NCI-H2081 (cell line): ENCODE data around the gene MRPL38.

Experiments
- DNase-seq, 2 experiments: peaks; one replicate each; lab custom pipeline; 2025; lab: John Stamatoyannopoulos, UW

The MRPL38 gene

DNA sequence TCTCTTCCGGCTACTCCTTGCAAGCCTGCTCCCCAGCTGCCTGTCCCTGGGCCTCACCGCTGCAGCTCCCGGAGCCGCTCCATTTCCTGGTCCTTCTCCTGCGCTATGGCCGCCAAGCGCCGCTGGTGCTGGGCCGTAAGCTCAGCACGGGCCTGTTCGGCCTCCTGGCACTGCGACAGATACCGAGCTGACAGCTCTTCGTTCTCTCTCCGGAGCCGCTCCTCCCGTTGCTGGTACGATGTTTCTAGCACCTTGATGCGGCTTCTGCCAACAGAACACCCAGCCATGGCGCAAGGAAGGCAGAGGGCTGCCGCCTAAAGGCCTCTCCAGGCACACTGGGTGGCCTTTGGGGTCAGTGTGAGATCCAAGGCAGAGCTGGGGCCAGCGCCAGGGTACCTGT is 14.9 kb upstream of the MRPL38 start:
- peak; percentile 65 to 82 for DNase-seq

DNA sequence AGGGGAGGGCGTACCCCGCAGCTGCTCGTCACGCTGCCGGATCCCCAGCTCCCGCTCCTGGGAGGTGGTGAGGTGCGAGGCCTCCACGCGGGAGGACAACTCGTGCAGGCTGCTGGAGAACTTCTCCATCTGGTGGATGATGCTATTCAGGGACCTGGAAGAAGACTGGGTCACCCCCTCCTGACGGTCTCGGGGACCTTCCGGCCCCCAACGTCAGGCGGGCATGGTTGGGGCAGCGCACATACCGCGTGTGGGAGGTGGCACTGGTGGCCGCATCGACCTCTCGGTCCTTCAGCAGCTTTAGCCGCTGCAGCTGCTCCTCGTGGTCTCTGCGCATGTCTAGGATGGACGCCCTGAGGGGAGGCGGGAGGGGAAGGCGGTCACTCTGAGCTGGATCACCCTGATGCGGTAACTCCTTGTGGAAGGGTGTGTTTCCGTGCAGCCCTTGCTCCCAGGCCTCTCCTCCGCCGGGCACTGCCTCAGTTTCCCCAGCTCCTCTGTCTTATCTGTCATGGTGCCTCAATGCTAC is 13.3 kb upstream of the MRPL38 start:
- DNase-seq = no peak

DNA sequence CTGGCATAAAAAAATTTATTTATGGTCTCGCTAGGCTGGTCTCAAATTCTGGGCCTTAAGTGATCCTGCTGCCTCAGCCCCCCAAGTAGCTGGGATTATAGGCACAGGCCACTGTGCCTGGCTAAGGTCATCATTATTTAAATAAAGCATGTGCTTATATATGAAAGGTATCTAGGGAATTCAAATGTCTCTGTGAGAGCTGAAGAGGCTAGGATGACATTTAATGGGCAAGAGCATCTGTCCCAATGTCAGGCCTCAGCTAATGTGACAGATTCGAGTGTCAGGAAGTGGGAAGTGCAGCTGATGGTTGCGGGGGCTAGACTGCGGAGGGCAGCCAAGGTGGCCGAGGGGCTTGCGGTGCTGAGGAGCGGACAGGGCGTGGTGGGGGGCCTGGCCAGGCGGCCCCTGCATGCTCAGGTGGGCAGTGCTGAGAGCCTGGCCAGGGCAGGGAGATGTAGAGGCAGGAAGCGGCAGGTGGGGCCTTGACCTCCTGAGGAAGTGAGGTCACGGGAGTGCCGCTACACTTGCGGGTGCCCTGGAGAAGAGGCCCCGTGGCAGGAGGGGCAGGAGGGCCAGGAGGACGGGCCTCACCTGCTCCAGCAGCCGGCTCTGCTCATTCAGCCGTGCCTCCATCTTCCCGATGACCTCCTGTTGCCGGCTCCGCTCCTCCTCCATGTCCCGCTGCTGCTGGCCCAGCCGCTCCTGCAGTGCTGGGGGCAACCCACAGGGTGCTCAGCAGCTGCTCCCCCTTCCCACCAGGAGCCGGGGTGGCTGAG is 12.6 kb upstream of the MRPL38 start:
- DNase-seq = no peak

DNA sequence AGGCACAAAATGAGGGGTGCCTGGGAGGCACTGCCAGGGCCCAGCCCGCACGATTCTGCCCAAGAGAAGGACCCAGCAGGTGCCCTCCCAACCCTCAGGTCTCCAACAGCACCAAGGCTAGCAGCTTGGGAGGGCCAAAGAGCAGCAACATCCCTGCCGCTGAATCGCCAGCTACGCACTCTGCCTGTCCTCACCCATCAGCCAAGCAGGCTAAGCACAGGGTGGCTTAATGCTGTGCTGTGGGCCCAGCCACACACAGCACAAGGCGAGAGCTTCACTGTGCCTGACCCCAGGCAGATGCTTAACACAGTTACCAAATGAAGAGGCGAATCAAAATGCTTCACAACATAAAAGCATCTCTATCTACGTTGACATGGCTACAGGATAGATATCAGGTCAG is 10.6 kb upstream of the MRPL38 start:
- no peak for DNase-seq

DNA sequence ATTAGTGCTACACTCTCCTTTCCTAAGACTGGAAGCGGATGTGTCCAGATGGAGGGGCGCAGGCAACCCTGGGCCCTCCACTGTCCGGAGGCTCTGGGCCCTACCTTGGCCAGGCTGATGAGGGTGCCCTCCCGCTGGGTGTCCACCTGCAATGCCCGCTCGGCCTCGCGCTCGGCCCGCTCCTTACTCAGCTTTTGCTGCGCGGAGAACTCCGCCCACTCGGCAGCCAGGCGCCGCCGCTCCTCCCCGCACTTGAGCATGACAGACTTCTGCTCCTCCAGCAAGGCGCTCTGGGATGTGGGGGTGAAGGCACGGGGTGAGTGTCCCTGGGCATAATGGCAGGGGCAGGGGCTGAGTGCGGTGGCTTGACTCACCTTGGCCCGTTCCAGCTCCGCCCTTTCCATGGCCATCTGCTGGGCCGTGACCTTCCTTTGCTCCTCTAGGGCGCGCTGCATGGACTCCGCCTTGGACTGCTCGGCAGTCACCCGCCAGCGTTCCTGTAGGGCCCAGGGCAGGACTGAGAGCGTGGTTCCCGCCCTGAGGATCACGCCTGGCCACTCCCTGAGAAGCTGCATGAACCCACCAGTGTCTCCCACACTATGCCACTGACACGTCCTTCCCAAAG is 10.1 kb upstream of the MRPL38 start:
- DNase-seq = no peak

DNA sequence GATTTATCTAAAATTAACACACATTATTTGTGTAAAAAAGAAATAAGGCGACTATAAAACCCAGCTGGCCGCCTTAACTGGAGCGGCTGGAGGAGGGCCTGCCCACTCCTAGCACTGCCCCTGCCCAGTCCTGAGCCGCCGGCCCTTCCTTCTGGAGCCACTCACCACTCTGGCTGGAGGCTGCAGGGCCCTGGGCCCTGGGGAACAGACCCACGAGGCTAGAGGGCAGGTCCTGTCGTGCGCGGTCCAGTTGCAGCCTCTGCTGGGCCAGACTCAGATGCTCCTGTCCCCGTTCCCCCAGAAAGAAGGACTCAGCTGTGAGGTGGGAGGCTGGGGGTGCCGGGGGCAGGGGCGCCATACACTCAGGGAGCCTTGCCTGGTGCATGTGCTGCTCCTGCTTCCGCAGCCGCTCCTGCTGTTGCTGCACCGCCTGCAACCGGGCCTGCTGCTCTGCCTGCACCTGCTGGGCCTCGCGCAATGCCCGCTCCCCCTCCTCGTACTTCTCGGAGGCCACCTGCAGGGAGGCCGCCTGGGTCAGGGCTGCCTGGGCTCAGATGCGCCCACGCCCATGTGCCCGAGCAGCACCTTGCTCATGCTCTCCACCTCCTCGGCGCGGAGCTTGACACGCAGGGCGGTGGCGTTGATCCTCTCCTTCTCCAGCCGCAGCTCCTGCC is 9.0 kb upstream of the MRPL38 start:
- DNase-seq = no peak

DNA sequence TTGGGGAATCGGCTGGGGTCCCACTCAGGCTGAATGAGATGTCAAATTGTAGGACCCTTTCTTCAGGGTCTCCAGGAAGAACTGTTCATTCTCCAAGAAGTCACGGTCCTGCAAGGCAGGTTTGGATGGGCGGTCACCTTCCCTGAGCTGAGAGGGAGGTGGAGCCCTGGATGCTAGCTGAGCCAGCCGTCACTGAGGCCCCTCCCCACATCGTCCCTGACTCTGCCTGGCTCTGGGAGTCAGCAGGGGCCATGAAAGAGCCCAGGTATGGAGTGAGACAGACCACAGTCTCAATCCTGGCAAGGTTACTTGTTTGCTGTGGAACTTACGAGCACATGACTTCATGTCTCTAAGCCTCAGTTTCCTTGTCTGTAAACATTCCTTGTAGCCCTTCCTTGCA is 6.0 kb upstream of the MRPL38 start:
- DNase-seq = peak; percentile 65 to 88

DNA sequence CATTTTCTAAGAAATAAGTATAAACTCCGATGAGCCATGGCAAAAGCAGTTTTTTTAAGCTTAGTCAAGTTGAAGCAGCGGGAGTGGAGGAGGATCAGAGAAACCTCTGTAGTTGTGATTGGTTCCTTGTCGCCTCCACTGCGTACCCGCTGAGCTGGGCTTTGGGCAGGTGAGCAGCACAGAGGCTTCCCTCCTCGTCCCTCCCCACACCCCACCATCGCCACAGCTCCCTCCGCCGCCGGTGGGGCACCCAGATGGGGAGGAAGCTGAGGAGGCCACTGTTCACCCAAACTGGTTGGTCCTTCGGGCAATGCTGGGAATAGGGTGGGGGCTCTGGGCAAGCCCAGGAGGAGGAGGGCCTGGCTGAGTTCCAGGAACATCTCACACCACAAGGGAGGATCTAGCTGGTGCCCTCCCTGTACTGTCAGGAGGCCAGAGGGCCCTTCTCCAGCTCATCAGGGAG is 5.2 kb upstream of the MRPL38 start:
- peak; percentile 90 to 98 for DNase-seq

DNA sequence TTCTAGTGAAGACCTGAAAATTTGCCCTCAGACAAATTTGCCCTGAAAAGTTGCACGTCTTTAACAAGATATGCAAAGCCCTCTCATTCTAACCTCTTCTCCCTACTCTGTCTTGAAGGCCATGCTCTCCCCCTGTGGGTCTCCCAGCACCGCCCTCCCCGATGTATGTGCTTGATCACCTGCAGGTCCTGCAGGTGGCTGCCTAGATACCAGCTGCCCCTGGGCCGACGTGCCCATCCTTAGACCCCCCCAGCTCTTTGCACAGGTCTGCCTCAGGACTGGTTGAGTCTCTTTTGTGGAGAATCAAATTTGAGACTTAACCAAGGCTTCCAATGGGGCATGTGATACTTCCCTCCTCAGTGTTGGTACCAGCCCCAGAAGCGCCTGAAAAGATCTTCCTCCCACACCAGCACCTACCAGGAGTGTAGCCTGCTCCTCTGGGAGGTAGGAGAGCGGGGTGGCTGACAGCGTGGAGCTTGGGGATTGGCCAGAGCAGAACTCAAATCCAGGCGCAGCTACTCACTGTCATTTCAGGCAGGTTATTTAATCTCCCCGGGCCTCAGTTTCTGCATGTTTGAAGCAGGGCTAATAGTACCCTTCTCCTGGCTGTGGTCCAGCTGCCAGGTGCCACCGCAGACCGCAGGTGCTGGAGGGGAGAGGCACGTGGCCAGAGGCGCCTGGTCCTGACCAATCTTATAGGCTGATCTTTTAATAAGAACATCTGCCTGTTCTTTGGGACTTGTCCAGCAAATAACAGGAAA is 4.5 kb upstream of the MRPL38 start:
- peak; percentile 97 to 100 for DNase-seq

DNA sequence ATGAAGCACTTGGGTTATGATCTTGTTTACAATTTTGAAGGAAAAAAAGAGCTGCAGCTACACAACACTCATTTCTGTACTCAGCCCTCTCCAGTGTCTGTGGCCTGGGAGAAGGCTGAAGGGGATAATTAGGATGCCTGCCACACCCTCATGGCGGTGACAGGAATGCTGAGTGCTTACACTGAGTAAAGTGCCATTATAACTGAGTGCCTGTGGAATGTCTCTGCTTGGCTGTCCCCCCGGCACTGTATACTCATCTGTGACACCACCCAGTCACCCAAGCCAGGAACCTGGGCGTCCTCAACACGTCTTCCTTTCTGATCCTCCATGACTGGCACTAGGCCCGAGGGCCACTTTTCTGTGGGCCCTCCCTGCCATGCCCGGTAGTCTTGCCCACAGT is 3.5 kb upstream of the MRPL38 start:
- DNase-seq = peak in 1 of 2 experiments; percentile 32

DNA sequence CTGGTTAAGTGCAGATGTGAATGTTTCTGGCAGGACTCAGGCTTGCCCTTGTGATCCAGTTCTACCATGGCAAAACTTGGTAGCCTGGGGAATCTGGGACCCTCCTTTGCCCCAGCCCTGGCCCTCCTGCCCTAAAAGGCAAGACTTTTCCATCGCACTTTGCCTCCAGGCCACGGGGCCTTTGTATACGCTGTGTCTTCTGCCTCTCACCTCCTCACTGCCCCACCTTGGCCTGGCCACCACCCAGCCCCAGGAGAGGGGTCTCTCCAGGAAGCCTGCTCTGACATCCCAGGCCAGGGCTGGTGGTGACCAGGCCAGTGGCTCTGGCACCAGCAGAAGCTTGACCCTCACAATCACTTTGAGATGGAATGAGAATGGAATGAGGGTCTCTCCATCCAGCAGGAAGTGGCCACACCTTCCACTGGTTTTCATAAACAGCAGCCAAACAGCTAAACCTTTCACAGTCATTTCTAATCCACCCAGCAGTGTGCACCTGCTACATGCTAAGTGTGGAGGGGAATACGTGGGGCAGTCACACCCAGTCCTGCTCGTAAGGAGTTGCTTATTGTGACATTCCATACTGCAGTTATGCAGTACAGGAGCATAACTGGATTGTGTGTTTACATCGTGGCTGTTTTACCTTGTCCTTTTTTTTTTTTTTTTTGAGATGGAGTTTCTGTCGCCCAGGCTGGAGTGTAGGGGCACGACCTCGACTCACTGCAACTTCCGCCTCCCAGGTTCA is 1.6 kb upstream of the MRPL38 start:
- DNase-seq = no peak

DNA sequence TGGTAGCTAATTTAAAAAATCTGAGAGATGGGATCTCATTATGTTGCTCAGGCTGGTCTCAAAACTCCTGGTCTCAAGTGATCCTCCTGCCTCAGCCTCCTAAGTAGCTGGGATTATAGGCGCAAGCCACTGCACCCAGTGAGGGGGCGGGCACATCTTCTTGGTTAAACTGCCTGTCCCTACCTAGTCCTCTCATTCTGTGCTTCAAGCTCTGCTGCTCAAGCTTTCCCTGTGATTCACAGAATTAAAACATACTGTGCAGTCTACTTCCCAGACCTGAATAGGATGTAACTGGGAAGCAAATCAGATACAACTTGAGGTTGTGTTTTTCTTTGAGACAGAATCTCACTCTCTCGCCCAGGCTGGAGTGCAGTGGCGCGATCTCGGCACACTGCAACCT is 2.3 kb downstream of the MRPL38 start:
- no peak for DNase-seq

DNA sequence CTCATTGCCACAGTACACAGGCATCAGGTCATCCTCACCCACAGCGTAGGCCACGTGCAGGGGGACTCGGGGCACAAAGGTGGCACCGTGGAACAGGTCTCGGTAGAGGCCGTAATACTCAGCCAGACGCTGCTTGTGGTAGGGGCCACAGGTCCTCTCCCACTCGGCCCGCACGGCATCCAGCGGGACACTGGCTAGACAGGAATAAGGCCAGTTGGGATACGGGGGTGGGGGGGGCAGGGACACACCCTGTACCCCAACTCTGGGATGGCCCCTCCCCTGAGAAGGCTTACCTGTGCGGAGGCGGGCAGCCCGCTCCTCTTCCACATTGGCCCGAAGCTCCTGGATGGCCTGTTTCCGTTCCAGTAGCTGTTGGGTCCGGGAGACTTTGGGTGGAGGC is 3.0 kb downstream of the MRPL38 start:
- no peak for DNase-seq

DNA sequence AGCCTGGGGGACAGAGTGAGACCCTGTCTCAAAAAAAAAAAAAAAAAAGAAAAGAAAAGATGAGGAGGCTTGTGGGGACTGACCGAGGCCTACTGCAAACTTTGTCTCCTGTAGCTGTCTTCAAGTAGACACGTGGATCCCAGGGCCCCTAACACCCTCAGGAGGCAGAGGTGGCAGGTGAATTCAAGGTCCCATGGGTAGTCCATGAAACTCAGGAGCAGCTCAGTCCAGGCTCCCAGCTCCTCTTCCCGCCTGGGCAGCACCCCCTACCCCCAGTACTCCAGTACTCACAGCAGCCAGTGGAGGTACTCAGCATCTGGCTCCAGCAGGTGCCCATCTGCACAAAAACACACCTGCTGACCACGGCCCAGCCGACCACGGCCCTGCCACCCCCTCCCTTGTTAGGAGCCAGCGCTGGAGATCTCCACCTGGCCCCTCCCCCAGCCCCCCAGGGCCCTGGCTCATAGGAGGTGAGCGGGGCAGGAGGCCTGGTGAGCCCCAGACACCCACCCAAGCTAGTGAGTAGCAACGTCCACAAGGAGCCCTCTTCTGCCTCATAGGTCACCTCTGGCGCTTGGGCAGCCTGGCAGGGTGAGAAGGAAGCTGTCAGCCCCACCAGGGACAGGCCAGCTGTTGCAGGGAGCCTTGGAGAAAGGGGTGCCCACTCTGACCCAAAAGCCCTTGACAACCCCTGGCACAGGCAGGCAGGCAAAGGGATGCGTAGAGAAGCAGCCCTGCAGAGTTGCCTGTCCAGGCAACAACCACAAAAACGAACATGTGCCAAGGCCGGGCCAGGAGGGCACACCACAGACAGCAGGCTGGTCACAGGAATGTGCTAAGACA is 3.8 kb downstream of the MRPL38 start:
- DNase-seq = no peak

DNA sequence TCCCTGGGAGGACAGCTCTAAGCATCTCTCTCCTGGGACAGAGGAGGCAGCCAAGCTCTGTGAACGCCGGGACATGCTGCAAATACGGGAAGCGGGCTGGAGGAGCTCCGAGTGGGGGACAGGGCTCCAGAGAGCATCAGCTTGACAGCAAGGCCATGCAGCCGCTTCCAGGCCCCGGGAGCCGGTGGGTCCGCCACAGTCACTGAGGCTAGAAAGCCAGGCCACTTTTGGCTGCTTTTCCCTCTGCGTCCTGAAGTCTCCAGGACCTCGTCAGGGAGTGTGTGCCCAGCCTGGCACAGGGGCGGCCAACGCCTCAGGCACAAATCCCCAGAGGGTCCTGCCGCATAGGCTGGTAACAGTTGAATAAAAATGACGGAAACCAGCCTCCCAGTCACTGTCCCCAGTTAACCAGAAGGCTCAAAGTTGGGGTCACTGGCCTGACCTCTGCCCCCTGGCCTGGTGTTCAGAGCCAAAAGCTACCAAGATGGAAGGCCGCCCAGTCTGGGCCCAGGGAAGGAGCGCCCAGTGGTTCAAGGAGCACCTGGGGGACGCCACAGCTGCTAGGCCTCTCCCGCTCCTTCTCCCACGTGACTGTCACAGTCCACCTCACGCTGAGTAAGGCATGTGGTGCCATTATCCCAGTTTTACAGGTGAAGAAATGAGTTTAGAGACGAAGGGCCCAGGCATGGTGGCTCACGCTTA is 4.8 kb downstream of the MRPL38 start:
- DNase-seq = no peak

DNA sequence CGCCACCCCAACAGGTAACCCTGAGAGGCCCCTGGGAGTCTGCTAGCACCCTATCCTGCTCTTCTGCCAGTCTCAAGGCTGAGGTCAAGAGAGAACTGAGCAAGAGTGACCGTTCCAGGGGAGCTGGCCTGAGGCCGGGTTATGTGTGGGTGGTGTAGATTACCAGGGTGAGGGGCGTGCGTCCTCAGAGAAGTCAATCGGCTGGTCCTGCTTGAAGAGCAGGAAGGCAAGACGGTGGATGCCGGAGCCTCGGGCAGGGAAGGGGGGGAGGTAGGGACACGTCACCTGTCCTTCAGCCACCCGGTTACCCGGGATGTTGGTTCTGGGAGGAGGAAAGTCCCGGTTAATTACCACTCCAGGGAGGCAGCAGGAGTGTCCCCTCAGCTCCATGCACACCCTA is 5.3 kb downstream of the MRPL38 start:
- no peak for DNase-seq

DNA sequence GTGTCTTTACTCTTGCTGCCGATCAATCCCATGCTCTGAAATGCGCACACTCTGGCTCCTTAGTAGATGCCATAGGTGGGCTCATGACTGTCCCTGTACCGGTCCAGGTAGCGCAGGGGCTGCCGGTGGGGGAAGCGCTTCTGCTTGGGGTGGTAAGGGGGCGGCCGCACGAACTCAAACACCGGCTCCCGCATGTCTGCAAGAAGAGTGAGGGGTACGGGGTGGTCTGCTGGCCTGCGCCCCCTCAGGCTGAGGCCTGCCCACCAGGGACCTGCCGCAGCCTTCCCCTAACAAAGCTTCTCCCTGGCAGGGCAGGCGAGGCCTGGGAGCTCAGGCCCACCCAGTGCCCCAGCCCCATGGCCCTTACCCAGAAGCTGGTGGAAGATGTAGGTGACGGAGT is 5.9 kb downstream of the MRPL38 start:
- no peak for DNase-seq

DNA sequence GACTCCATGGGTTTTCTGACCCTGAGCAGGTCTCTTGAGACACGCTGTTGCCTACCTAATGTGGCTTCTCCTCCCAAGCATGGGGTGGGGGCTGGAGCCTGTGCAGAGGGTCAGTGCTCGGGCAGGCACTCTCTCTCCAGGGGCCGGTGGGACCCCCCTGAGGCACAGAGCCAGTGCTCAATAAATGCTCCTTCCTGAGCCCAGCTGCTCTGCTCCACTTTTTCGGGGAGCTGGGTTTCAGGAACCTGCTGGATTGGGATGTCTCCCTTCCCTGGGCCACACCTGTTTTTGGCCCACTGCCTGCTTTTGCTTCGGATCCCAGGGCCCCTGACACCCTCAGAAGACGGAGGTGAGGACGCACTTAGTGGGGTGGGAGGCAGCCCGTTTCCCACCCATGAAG is 6.6 kb downstream of the MRPL38 start:
- DNase-seq = no peak

DNA sequence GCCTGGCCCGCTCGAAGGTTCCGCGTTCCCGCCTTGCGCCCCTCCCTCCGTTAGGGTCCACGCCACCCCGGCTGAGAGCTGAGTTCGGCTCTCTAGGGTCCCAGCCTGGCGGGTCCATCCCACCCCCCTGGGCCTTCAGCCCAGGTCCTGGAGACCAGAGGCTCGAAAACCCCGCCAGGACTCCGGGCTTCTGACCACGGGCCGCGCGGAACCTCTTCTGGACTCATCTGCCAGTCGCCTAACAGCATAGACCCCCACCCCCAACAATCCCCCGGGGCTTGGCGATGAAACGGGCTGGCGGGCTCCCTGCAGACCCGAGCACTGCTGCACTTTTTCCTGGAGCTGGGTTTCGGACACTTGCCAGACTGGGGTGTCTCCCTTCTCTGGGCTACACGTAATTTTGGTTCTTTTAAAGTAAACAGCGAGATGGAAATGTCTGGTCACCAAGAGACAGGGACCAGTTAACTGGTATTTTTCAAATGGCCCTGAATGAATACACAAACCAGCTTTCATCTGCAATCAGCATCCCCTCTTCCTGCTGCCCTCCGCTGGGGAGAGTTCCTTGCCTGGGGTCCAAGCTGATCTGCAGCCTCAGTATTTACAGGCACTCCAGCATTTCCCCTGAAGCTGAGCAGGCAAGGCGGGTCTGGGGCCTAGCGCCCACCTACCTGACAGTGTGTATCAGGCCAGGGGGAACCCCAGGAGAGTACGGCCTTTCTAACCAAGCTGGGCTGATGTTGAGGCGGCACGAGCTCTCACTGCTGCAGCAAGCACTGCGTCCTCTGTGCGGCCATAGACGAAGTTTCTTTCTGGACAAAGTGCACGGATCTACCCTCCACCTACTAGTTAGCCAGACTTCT is 7.3 kb downstream of the MRPL38 start:
- DNase-seq = no peak
